ENCODE measurements around the gene OR8B8.

The OR8B8 gene

DNA sequence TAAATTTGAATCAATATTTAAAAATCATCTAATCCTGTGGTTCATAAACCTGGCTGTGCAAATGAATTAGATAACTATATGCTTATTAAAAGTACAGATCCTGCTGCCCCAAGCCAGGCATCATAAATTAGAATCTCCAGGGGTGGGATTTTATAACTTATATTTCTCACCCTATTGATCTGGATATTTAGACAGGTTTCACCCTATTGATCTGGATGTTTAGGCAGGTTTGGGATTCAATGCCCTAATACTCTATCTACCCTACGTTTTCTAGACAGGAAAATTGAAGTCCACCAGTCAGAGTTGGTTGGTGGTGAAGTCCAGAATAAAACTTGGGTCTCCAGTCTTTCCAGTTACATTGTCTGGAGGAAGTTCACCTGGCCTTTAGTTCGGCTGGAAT is 2.6 kb downstream of the OR8B8 start:
- Histone ChIP-seq H3K4me3 (ENCODE audit: low read depth in 1 of 2, low read length in 2 of 2) (no peak overlapping the region), H3K27me3 (ENCODE audit: control insufficient read depth in 1 of 2, insufficient read depth in 2 of 2, low read length in 2 of 2) (no peaks in the 10 kb centered on the region), H3K27ac (ENCODE audit: low read depth, low read length) (no peak overlapping the region), H3K4me1 (ENCODE audit: control insufficient read depth in 1 of 2, insufficient read depth in 2 of 2, low read length in 2 of 2) (no peaks in the 10 kb centered on the region), H3K9me3 (ENCODE audit: control insufficient read depth in 1 of 2, low read length in 2 of 2) (no peaks in the 10 kb centered on the region), H3K36me3 (ENCODE audit: control insufficient read depth in 1 of 2, insufficient read depth in 2 of 2, low read length in 2 of 2) (no peaks in the 10 kb centered on the region), H3K9ac (ENCODE audit: low read depth in 1 of 2, low read length in 2 of 2) (no peak overlapping the region)

- H3K27me3 ChIP-seq (ENCODE audit: control insufficient read depth in 1 of 2, insufficient read depth in 2 of 2, low read length in 2 of 2) = no peaks in the 10 kb centered on the region
- H3K36me3 ChIP-seq (ENCODE audit: control insufficient read depth in 1 of 2, insufficient read depth in 2 of 2, low read length in 2 of 2) = no peaks in the 10 kb centered on the region
- no peak overlapping the region for H3K27ac ChIP-seq (ENCODE audit: low read depth, low read length)
- no peak overlapping the region for H3K4me3 ChIP-seq (ENCODE audit: low read depth in 1 of 2, low read length in 2 of 2)
- H3K4me1 ChIP-seq (ENCODE audit: control insufficient read depth in 1 of 2, insufficient read depth in 2 of 2, low read length in 2 of 2) = no peaks in the 10 kb centered on the region
- H3K9me3 ChIP-seq (ENCODE audit: control insufficient read depth in 1 of 2, low read length in 2 of 2) = no peaks in the 10 kb centered on the region
- H3K9ac ChIP-seq (ENCODE audit: low read depth in 1 of 2, low read length in 2 of 2) = no peak overlapping the region
Measured at GRCh38 chr11:124442442-124442841, 3.1 kb downstream of the OR8B8 start.

GRCh38 chr11:124441519-124441918 is 4.0 kb downstream of the OR8B8 start:
- H3K4me3 ChIP-seq (ENCODE audit: low read depth in 1 of 2, low read length in 2 of 2) = no peak overlapping the region
- no peaks in the 10 kb centered on the region for H3K36me3 ChIP-seq (ENCODE audit: control insufficient read depth in 1 of 2, insufficient read depth in 2 of 2, low read length in 2 of 2)
- no peak overlapping the region for H3K27ac ChIP-seq (ENCODE audit: low read depth, low read length)
- H3K9me3 ChIP-seq (ENCODE audit: control insufficient read depth in 1 of 2, low read length in 2 of 2) = no peaks in the 10 kb centered on the region
- no peaks in the 10 kb centered on the region for H3K27me3 ChIP-seq (ENCODE audit: control insufficient read depth in 1 of 2, insufficient read depth in 2 of 2, low read length in 2 of 2)
- no peaks in the 10 kb centered on the region for H3K4me1 ChIP-seq (ENCODE audit: control insufficient read depth in 1 of 2, insufficient read depth in 2 of 2, low read length in 2 of 2)
- H3K9ac ChIP-seq (ENCODE audit: low read depth in 1 of 2, low read length in 2 of 2) = no peak overlapping the region

DNA sequence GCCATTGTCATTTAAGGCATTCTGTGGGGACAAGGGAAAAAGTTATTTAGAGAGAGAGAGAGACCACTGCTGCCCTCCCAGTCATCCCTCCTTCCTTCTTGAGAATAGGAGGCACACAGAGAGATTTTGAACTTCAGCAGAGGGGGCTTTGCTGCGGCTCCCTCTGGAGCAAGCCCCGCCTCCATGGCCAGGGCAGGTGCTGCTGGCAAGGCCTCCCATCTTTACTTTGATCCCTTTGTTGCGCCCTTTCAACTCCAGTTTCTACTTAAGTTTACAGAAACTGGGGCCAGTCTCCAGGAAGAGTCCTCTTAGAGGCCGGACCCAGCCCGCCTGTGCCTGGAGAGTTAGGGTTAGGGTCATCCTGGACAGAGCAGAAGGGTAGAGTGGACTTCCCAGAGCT is 4.4 kb downstream of the OR8B8 start:
- no peaks in the 10 kb centered on the region for H3K4me1 ChIP-seq (ENCODE audit: control insufficient read depth in 1 of 2, insufficient read depth in 2 of 2, low read length in 2 of 2)
- H3K4me3 ChIP-seq (ENCODE audit: low read depth in 1 of 2, low read length in 2 of 2) = no peak overlapping the region
- H3K36me3 ChIP-seq (ENCODE audit: control insufficient read depth in 1 of 2, insufficient read depth in 2 of 2, low read length in 2 of 2) = no peaks in the 10 kb centered on the region
- H3K27me3 ChIP-seq (ENCODE audit: control insufficient read depth in 1 of 2, insufficient read depth in 2 of 2, low read length in 2 of 2) = no peaks in the 10 kb centered on the region
- H3K27ac ChIP-seq (ENCODE audit: low read depth, low read length) = no peak overlapping the region
- H3K9me3 ChIP-seq (ENCODE audit: control insufficient read depth in 1 of 2, low read length in 2 of 2) = no peaks in the 10 kb centered on the region
- no peak overlapping the region for H3K9ac ChIP-seq (ENCODE audit: low read depth in 1 of 2, low read length in 2 of 2)

- Histone ChIP-seq H3K9ac (ENCODE audit: low read depth in 1 of 2, low read length in 2 of 2) (no peak overlapping the region), H3K36me3 (ENCODE audit: control insufficient read depth in 1 of 2, insufficient read depth in 2 of 2, low read length in 2 of 2) (no peaks in the 10 kb centered on the region), H3K4me3 (ENCODE audit: low read depth in 1 of 2, low read length in 2 of 2) (no peak overlapping the region), H3K27me3 (ENCODE audit: control insufficient read depth in 1 of 2, insufficient read depth in 2 of 2, low read length in 2 of 2) (no peaks in the 10 kb centered on the region), H3K4me1 (ENCODE audit: control insufficient read depth in 1 of 2, insufficient read depth in 2 of 2, low read length in 2 of 2) (no peaks in the 10 kb centered on the region), H3K9me3 (ENCODE audit: control insufficient read depth in 1 of 2, low read length in 2 of 2) (no peaks in the 10 kb centered on the region), H3K27ac (ENCODE audit: low read depth, low read length) (no peak overlapping the region)
Measured at GRCh38 chr11:124440608-124441007, 4.9 kb downstream of the OR8B8 start.

- H3K27ac ChIP-seq (ENCODE audit: low read depth, low read length) = no peak overlapping the region
- no peaks in the 10 kb centered on the region for H3K36me3 ChIP-seq (ENCODE audit: control insufficient read depth in 1 of 2, insufficient read depth in 2 of 2, low read length in 2 of 2)
- no peaks in the 10 kb centered on the region for H3K4me1 ChIP-seq (ENCODE audit: control insufficient read depth in 1 of 2, insufficient read depth in 2 of 2, low read length in 2 of 2)
- no peak overlapping the region for H3K9ac ChIP-seq (ENCODE audit: low read depth in 1 of 2, low read length in 2 of 2)
- H3K9me3 ChIP-seq (ENCODE audit: control insufficient read depth in 1 of 2, low read length in 2 of 2) = no peaks in the 10 kb centered on the region
- no peaks in the 10 kb centered on the region for H3K27me3 ChIP-seq (ENCODE audit: control insufficient read depth in 1 of 2, insufficient read depth in 2 of 2, low read length in 2 of 2)
- H3K4me3 ChIP-seq (ENCODE audit: low read depth in 1 of 2, low read length in 2 of 2) = no peak overlapping the region
Measured at GRCh38 chr11:124434699-124435098, 10.8 kb downstream of the OR8B8 start.

- Histone ChIP-seq H3K27ac (ENCODE audit: low read depth, low read length) (no peak overlapping the region), H3K9me3 (ENCODE audit: control insufficient read depth in 1 of 2, low read length in 2 of 2) (no peaks in the 10 kb centered on the region), H3K4me3 (ENCODE audit: low read depth in 1 of 2, low read length in 2 of 2) (no peak overlapping the region), H3K9ac (ENCODE audit: low read depth in 1 of 2, low read length in 2 of 2) (no peak overlapping the region), H3K27me3 (ENCODE audit: control insufficient read depth in 1 of 2, insufficient read depth in 2 of 2, low read length in 2 of 2) (no peaks in the 10 kb centered on the region), H3K36me3 (ENCODE audit: control insufficient read depth in 1 of 2, insufficient read depth in 2 of 2, low read length in 2 of 2) (no peaks in the 10 kb centered on the region), H3K4me1 (ENCODE audit: control insufficient read depth in 1 of 2, insufficient read depth in 2 of 2, low read length in 2 of 2) (no peaks in the 10 kb centered on the region)
Measured at GRCh38 chr11:124429599-124429998, 15.9 kb downstream of the OR8B8 start.

GRCh38 chr11:124424384-124424921 is 21.0 kb downstream of the OR8B8 start, which contains the start of gene OR8B4:
Gene OR8B4 (minus strand): TSS chr11:124424871. CDS start chr11:124424871, 0 bp downstream.
- Histone ChIP-seq H3K27ac (ENCODE audit: low read depth, low read length) (no peak within 1 kb of the TSS), H3K36me3 (ENCODE audit: control insufficient read depth in 1 of 2, insufficient read depth in 2 of 2, low read length in 2 of 2) (no peaks in the 10 kb centered on the region), H3K27me3 (ENCODE audit: control insufficient read depth in 1 of 2, insufficient read depth in 2 of 2, low read length in 2 of 2) (no peaks in the 10 kb centered on the region), H3K9me3 (ENCODE audit: control insufficient read depth in 1 of 2, low read length in 2 of 2) (no peaks in the 10 kb centered on the region), H3K4me3 (ENCODE audit: low read depth in 1 of 2, low read length in 2 of 2) (no peak within 1 kb of the TSS), H3K4me1 (ENCODE audit: control insufficient read depth in 1 of 2, insufficient read depth in 2 of 2, low read length in 2 of 2) (no peaks in the 10 kb centered on the region), H3K9ac (ENCODE audit: low read depth in 1 of 2, low read length in 2 of 2) (no peak within 1 kb of the TSS)

- Histone ChIP-seq H3K4me1 (ENCODE audit: control insufficient read depth in 1 of 2, insufficient read depth in 2 of 2, low read length in 2 of 2) (no peaks in the 10 kb centered on the region), H3K36me3 (ENCODE audit: control insufficient read depth in 1 of 2, insufficient read depth in 2 of 2, low read length in 2 of 2) (no peaks in the 10 kb centered on the region), H3K9ac (ENCODE audit: low read depth in 1 of 2, low read length in 2 of 2) (no peak overlapping the region), H3K4me3 (ENCODE audit: low read depth in 1 of 2, low read length in 2 of 2) (no peak overlapping the region), H3K27me3 (ENCODE audit: control insufficient read depth in 1 of 2, insufficient read depth in 2 of 2, low read length in 2 of 2) (no peaks in the 10 kb centered on the region), H3K27ac (ENCODE audit: low read depth, low read length) (no peak overlapping the region), H3K9me3 (ENCODE audit: control insufficient read depth in 1 of 2, low read length in 2 of 2) (no peaks in the 10 kb centered on the region)
Measured at GRCh38 chr11:124421043-124421442, 24.5 kb downstream of the OR8B8 start.

DNA sequence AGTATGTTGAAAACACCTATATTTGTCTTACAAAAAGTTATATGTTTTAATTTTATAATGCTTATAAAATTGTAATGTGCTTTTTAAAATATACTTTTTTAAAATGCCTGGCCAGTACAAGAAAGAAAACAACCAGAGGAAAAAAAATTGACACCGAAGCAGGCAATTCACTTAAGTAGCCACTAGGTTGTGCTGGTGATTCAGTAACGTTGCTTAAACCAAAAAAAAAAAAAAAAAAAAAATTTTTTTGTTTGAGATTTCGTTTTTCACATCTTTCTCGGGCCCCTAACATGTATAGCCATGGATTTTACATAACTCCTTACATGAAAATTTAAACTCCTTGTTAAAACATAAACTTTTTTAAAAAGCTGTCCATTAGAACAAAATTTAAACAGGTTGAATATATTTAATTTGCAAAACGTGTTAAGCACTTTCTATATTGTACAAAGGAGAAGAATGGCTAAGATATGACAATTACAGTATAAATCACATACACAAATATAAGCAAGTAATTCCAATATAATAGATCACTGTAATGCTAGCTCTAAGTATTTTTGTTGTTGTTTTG is 30.1 kb downstream of the OR8B8 start:
- Histone ChIP-seq H3K27ac (ENCODE audit: low read depth, low read length) (no peak overlapping the region), H3K4me3 (ENCODE audit: low read depth in 1 of 2, low read length in 2 of 2) (no peak overlapping the region), H3K36me3 (ENCODE audit: control insufficient read depth in 1 of 2, insufficient read depth in 2 of 2, low read length in 2 of 2) (no peaks in the 10 kb centered on the region), H3K9ac (ENCODE audit: low read depth in 1 of 2, low read length in 2 of 2) (no peak overlapping the region), H3K4me1 (ENCODE audit: control insufficient read depth in 1 of 2, insufficient read depth in 2 of 2, low read length in 2 of 2) (no peaks in the 10 kb centered on the region), H3K9me3 (ENCODE audit: control insufficient read depth in 1 of 2, low read length in 2 of 2) (no peaks in the 10 kb centered on the region), H3K27me3 (ENCODE audit: control insufficient read depth in 1 of 2, insufficient read depth in 2 of 2, low read length in 2 of 2) (no peaks in the 10 kb centered on the region)
